Lung (tissue), 12 donors: ENCODE measurements around the gene DDX10. TPM values are rescaled to one million over a fixed set of nuclear protein-coding genes. Genes with fewer than 3 reads are reported as not detected.

Experiments
- ATAC-seq: fragments of 200-7000 bp; cut with Tn5 transposase; one replicate; pipeline ENCODE4 v1.9.1; 2020; ENCODE audit warnings: moderate number of reproducible peaks; ENCODE audit not compliant: insufficient read depth, low FRiP score
- DNase-seq, 3 donors: peaks; one replicate each; pipeline ENCODE4 v3.0.0-alpha.2; 2013 to 2017
- H3K27ac ChIP-seq, 2 donors: one replicate each; pipeline ENCODE4 v1.5.1; 2013; ENCODE audit warnings: mild to moderate bottlenecking in 2 of 2, moderate library complexity in 2 of 2, control low read depth in 1 of 2, inconsistent platforms in 1 of 2, low read depth in 1 of 2, low read length in 1 of 2
- H3K27me3 ChIP-seq, 3 donors: one replicate each; pipeline ENCODE4 v1.5.1; 2013; ENCODE audit warnings: low read length in 2 of 3; ENCODE audit not compliant: control insufficient read depth in 3 of 3, insufficient read depth in 3 of 3
- H3K36me3 ChIP-seq, 4 donors: one replicate each; pipeline ENCODE4 v1.5.1; 2013; ENCODE audit warnings: low read length in 4 of 4, mild to moderate bottlenecking in 1 of 4, moderate library complexity in 1 of 4; ENCODE audit not compliant: control insufficient read depth in 4 of 4, insufficient read depth in 4 of 4
- H3K4me1 ChIP-seq, 5 donors: one replicate each; pipeline ENCODE4 v1.5.1; 2013; ENCODE audit warnings: low read length in 5 of 5, mild to moderate bottlenecking in 2 of 5, moderate library complexity in 1 of 5; ENCODE audit not compliant: control insufficient read depth in 5 of 5, insufficient read depth in 5 of 5
- H3K4me3 ChIP-seq: one replicate; pipeline ENCODE4 v1.5.1; 2013; ENCODE audit warnings: mild to moderate bottlenecking, control low read depth, moderate library complexity
- H3K9ac ChIP-seq, 2 donors: one replicate each; pipeline ENCODE4 v1.5.1; 2013; ENCODE audit warnings: low read length in 2 of 2, control low read depth in 1 of 2; ENCODE audit not compliant: insufficient read depth in 1 of 2
- H3K9me3 ChIP-seq, 4 donors: one replicate each; pipeline ENCODE4 v1.5.1; 2013; ENCODE audit warnings: low read length in 3 of 4, mild to moderate bottlenecking in 1 of 4, moderate library complexity in 1 of 4; ENCODE audit not compliant: control insufficient read depth in 4 of 4, insufficient read depth in 3 of 4
- CTCF ChIP-seq: IDR thresholded peaks from 2 replicates; pipeline ENCODE4 v1.5.1; 2012; ENCODE audit warnings: mild to moderate bottlenecking; ENCODE audit errors: control extremely low read depth, extremely low read depth
- WGBS, 2 donors: extraction: QIAGEN DNeasy Blood & Tissue Kit; methylation state at CpG; one replicate each; pipeline ENCODE4 v1.1.7; 2013; 5-methylcytosine and 5-hydroxymethylcytosine counted together
- polyA plus RNA-seq, 2 donors: library from polyadenylated mRNA; stranded (reverse); fragments of 200-250 nt; gene quantifications; one replicate each; pipeline ENCODE4 v1.2.1, GENCODE V29; 2013
- total RNA-seq, 2 donors: library from RNA; depleted of rRNA in 1 of 2; stranded (reverse); fragments of >200 nt in 1 of 2; gene quantifications; one replicate each; pipeline ENCODE4 v1.2.1, GENCODE V29; 2014 to 2021
- donor health status: control.
- donor health status: control.
- donor health status: Bipolar disorder and iron deficiency.
- donor health status: healthy.
- donor health status: DM: yes; HTN: yes; CAD: no.

Gene DDX10
- total and polyA plus RNA-seq, 4 donors, result 13.9 to 30.5 (median 18.8) TPM

GRCh38 chr11:108933630-108934029, 268.8 kb downstream of the DDX10 start:
- no peak overlapping the region for H3K9ac ChIP-seq
- no peak for TF ChIP-seq CTCF

GRCh38 chr11:108934289-108934688, 269.4 kb downstream of the DDX10 start:
- Histone ChIP-seq H3K36me3 (no peaks in the 10 kb centered on the region), H3K9me3 (peaks cover 0 to 2% (median 0%) of the 10 kb centered on the region in 4 donors), H3K27me3 (no peaks in the 10 kb centered on the region), H3K27ac (no peak overlapping the region), H3K9ac (no peak overlapping the region), H3K4me3 (no peak overlapping the region), H3K4me1 (peaks cover 0 to 5% (median 2%) of the 10 kb centered on the region in 5 donors)
- ATAC-seq (no peak), DNase-seq (no peak)
- no peak for TF ChIP-seq CTCF

More at GRCh38 chr11:108933630-108934029, 268.8 kb downstream of the DDX10 start:
- no peak overlapping the region for H3K27ac ChIP-seq
- DNase-seq (no peak), ATAC-seq (no peak)
- peaks cover 0 to 2% (median 0%) of the 10 kb centered on the region in 4 donors for H3K9me3 ChIP-seq
- no peaks in the 10 kb centered on the region for H3K27me3 ChIP-seq
- H3K4me3 ChIP-seq, result no peak overlapping the region
- H3K4me1 ChIP-seq, result peaks cover 0 to 4% (median 2%) of the 10 kb centered on the region in 5 donors
- 94% methylated on average over 2 of the region's 2 CpGs for WGBS, 2 donors
- no peaks in the 10 kb centered on the region for H3K36me3 ChIP-seq

GRCh38 chr11:108934696-108935095, 269.8 kb downstream of the DDX10 start:
- WGBS, 2 donors, result 96 to 98% methylated on average over 7 of the region's 7 CpGs
- Histone ChIP-seq H3K27ac (no peak overlapping the region), H3K36me3 (peaks cover 0 to 1% (median 0%) of the 10 kb centered on the region in 4 donors), H3K27me3 (no peaks in the 10 kb centered on the region), H3K4me3 (no peak overlapping the region), H3K9me3 (peaks cover 0 to 2% (median 0%) of the 10 kb centered on the region in 4 donors), H3K4me1 (peaks cover 0 to 5% (median 2%) of the 10 kb centered on the region in 5 donors), H3K9ac (no peak overlapping the region)
- ATAC-seq (no peak), DNase-seq (no peak)
- no peak for TF ChIP-seq CTCF

- ATAC-seq (no peak), DNase-seq (no peak)
- Histone ChIP-seq H3K4me3 (no peak overlapping the region), H3K27me3 (no peaks in the 10 kb centered on the region), H3K4me1 (peaks cover 0 to 5% (median 2%) of the 10 kb centered on the region in 5 donors), H3K9me3 (peaks cover 0 to 2% (median 0%) of the 10 kb centered on the region in 4 donors), H3K36me3 (peaks cover 0 to 11% (median 3%) of the 10 kb centered on the region in 4 donors), H3K9ac (no peak overlapping the region), H3K27ac (no peak overlapping the region)
- 83 to 88% methylated on average over 6 of the region's 6 CpGs for WGBS, 2 donors
- no peak for TF ChIP-seq CTCF
These were observed 272.9 kb downstream of the DDX10 start for GRCh38 chr11:108937746-108938145.
